ENCODE measurements around the gene RGS14.

DNA sequence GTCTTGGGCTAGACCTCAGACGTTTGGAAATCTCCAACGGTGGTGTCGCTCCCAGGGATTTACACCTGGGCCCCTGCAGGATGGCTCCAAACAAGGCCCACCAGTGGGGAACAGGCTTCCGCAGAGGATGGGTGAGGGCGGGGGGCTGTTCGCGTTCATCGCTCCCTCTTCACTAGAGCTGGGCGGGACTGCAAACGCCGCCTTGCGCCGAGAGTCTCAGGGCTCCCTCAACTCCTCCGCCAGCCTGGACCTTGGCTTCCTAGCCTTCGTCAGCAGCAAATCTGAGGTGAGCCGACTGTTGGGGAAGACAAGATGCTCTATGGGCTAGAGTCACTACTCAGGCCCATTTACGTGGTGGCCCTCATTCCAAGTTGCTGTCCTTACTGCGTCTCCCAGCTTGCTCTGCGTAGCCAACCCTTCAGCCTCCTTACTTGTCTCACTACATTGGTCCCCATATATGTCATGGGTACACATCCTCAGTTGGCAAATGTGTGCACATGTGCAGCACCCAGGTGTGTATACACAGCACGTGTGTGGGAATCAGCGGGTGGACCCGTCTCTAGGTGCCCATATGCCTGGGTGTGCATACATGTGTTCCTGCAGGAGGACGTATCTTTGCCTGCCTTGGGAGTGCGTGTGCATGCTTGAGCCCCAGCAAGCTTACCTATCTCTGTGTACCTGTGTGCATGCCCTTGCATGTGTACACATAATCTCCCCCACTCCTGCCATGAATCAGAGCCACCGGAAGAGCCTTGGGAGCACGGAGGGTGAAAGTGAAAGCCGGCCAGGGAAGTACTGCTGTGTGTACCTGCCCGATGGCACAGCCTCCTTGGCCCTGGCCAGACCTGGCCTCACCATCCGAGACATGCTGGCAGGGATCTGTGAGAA, 10.5 kb downstream of the RGS14 start:
- TF ChIP-seq EZH2 (IDR thresholded peaks at IDR 0.05) (no peak), POLR2AphosphoS5 (IDR thresholded peaks at IDR 0.05; ENCODE audit: borderline replicate concordance, low read depth, low read length) (no peak)
